ENCODE results near the gene PEAK3. TPM values are rescaled to one million over a fixed set of nuclear protein-coding genes. Genes with fewer than 3 reads are reported as not detected.

PEAK3 gene
- total and polyA plus RNA-seq, 9 donors = 0.10 to 0.62 (median 0.26) TPM; not detected in 3

DNA sequence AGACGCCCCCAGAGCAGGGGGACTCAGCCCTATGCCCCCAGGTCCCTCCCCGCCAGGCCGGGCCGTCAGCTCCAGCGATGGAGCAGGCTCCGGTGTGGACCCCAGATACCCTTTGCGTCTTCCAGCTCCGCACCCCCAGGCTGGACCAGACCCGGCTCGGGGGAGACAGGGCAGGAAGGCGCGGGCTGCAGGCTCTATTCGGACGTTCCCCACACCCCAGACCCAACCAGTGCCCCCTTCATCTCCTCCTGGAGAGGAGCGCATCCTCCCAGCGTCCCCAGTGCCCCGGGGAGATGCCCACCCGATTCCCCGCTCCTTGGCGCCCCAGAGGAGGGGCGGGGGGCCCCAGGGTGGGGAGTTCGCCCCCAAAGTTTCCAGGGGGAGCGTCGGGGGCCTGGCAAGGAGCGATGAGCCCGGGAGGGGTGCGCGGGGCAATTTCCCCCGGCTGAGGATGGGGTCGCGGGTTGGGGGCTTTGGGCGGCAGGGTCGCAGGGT is 25.6 kb upstream of the PEAK3 start:
- intact Hi-C loops (cut with DNase I) = loop anchor here in 1 of 4 donors (10.0 kb wide), 1 partner anchor 1153 kb away; no protein-coding TSS in a partner anchor
- no peaks in the 10 kb centered on the region for H3K27me3 ChIP-seq
- no peaks in the 10 kb centered on the region for H3K4me1 ChIP-seq (ENCODE audit: insufficient read depth)
- no peaks in the 10 kb centered on the region for H3K9me3 ChIP-seq
- no peak overlapping the region for H3K4me3 ChIP-seq
- H3K36me3 ChIP-seq = no peaks in the 10 kb centered on the region
- H3K27ac ChIP-seq = no peak overlapping the region
- 6 to 15% (median 14%) methylated on average over 16 to 33 of the region's 33 CpGs for WGBS, 3 donors
- DNase-seq = no peak
- TF ChIP-seq, protein P1, sequence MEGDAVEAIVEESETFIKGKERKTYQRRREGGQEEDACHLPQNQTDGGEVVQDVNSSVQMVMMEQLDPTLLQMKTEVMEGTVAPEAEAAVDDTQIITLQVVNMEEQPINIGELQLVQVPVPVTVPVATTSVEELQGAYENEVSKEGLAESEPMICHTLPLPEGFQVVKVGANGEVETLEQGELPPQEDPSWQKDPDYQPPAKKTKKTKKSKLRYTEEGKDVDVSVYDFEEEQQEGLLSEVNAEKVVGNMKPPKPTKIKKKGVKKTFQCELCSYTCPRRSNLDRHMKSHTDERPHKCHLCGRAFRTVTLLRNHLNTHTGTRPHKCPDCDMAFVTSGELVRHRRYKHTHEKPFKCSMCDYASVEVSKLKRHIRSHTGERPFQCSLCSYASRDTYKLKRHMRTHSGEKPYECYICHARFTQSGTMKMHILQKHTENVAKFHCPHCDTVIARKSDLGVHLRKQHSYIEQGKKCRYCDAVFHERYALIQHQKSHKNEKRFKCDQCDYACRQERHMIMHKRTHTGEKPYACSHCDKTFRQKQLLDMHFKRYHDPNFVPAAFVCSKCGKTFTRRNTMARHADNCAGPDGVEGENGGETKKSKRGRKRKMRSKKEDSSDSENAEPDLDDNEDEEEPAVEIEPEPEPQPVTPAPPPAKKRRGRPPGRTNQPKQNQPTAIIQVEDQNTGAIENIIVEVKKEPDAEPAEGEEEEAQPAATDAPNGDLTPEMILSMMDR (IDR thresholded peaks at IDR 0.05) = no peak
- no peak for TF ChIP-seq POLR2A (IDR thresholded peaks at IDR 0.05)
- no peak for TF ChIP-seq EP300 (IDR thresholded peaks at IDR 0.05)

DNA sequence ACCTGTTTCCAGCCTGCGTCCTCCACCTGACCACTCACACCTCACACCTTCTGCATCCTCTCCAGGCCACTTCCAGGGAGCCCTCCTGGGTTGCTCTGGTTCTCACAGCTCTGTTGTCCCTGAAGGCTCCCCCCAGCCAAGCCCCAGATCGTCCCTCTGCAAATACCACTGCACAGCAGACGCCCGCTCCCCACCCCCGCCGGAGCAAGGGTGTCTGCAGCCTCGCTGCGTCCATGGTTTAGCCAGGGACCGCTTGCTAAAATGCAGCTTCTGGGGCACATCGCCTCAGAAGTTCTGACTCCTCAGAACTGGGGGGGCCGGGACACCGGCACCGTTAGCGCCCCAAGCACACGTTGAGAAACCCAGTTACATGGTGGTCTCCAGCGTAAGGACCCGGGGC is 25.0 kb upstream of the PEAK3 start:
- no peaks in the 10 kb centered on the region for H3K9me3 ChIP-seq
- intact Hi-C loops (cut with DNase I) = loop anchor here in 1 of 4 donors (10.0 kb wide), 1 partner anchor 1152 kb away; no protein-coding TSS in a partner anchor
- no peak overlapping the region for H3K27ac ChIP-seq
- WGBS, 3 donors = 53 to 61% (median 59%) methylated on average over 15 to 17 of the region's 17 CpGs
- no peaks in the 10 kb centered on the region for H3K27me3 ChIP-seq
- TF ChIP-seq, protein P1 (IDR thresholded peaks at IDR 0.05) = no peak
- TF ChIP-seq POLR2A (IDR thresholded peaks at IDR 0.05) (no peak), EP300 (IDR thresholded peaks at IDR 0.05) (no peak)
- H3K36me3 ChIP-seq = no peaks in the 10 kb centered on the region
- H3K4me1 ChIP-seq (ENCODE audit: insufficient read depth) = no peaks in the 10 kb centered on the region
- no peak overlapping the region for H3K4me3 ChIP-seq
- DNase-seq = no peak

DNA sequence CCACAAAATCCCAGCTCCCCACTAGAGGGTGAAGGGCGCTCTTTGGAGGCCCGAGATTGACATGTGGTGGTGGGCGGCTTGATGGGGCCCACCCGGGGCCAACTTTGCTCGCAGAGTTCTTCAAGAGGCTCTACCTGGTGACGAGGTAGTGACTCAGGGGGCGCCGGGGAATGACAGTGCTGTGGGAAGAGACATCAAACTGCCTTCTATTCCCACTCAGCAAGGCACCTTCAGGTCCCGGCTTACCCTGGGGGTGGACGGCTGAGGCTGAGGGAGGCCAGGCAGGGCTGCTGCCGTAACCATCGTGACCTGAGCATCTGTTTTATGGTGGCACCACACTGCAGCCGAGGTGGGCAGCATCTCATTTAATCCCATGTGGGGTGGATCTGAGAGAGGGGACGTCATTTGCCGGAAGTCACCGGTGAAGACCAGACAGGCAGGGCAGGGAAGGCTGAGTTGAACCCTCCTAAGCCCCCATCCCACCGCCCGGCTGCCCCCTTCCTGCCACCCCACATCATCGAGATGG is 24.4 kb upstream of the PEAK3 start:
- Histone ChIP-seq H3K36me3 (no peaks in the 10 kb centered on the region), H3K4me3 (no peak overlapping the region), H3K9me3 (no peaks in the 10 kb centered on the region), H3K27me3 (no peaks in the 10 kb centered on the region), H3K27ac (no peak overlapping the region), H3K4me1 (ENCODE audit: insufficient read depth) (no peaks in the 10 kb centered on the region)
- TF ChIP-seq EP300 (IDR thresholded peaks at IDR 0.05) = no peak
- no peak for TF ChIP-seq POLR2A (IDR thresholded peaks at IDR 0.05)
- TF ChIP-seq, protein P1 (IDR thresholded peaks at IDR 0.05) = no peak
- no peak for DNase-seq
- 76 to 81% (median 81%) methylated on average over 19 of the region's 19 CpGs for WGBS, 3 donors
- intact Hi-C loops (cut with DNase I) = loop anchor here in 1 of 4 donors (10.0 kb wide), 1 partner anchor 1152 kb away; no protein-coding TSS in a partner anchor

DNA sequence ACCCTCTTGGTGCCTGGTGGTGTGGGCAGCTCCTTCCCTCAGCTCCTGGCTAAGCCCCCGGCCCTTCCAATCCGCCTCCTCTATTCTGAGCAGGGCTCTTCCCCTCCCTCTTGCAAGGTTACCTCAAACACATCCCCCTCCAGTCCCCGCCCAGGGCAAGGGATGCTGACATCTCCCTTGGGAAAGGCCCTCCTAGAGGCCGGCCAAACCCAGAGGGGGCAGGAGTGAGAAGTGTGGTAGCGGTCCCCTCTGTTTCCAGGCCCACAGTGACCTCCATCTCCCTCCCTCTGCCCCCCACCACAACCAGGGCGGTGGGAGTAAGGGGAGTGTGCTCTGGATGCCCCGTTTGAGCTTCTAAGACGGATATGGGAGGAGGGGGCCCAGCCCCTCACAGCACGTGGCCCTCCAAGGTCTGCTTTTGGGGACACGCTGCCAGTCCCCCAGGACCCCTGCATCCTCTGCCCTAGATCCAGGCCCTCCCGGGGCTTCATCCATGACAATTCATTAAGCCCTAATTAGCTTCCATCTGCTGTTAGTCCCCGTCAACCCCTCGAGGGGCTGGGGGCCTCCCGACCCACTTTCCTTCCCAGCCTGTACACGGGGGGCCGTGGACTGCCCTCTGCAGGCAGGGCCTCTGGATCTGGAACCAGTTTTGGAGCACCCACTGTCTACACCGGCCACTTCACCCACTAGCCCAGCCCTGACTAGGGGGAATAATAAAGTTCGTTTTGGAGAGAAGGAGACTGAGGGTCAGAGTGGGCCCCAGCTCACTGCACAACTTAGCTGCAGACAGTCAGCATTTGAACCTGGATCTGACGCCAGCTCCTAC is 23.7 kb upstream of the PEAK3 start:
- H3K4me1 ChIP-seq (ENCODE audit: insufficient read depth) = no peaks in the 10 kb centered on the region
- intact Hi-C loops (cut with DNase I) = loop anchor here in 1 of 4 donors (10.0 kb wide), 1 partner anchor 1151 kb away; no protein-coding TSS in a partner anchor
- H3K27me3 ChIP-seq = no peaks in the 10 kb centered on the region
- TF ChIP-seq EP300 (IDR thresholded peaks at IDR 0.05) = no peak
- TF ChIP-seq, protein P1 (IDR thresholded peaks at IDR 0.05) = no peak
- no peak for TF ChIP-seq POLR2A (IDR thresholded peaks at IDR 0.05)
- WGBS, 3 donors = 66 to 80% (median 73%) methylated on average over 19 of the region's 19 CpGs
- H3K36me3 ChIP-seq = no peaks in the 10 kb centered on the region
- no peaks in the 10 kb centered on the region for H3K9me3 ChIP-seq
- no peak for DNase-seq
- H3K27ac ChIP-seq = no peak overlapping the region
- no peak overlapping the region for H3K4me3 ChIP-seq
